ENCODE results near the gene PIF1. TPM values are rescaled to one million over a fixed set of nuclear protein-coding genes. Genes with fewer than 3 reads are reported as not detected.

The PIF1 gene
- total RNA-seq, 1 experiment from 2014 or later = 74.4 TPM

GRCh38 chr15:64857421-64857820 is 32.0 kb upstream of the PIF1 start:
- Histone ChIP-seq H2BK20ac (ENCODE audit: low read depth, low read length, poor library complexity, severe bottlenecking) (no peak overlapping the region), H3T11ph (ENCODE audit: low read length) (no peak overlapping the region), H3K23ac (ENCODE audit: insufficient read length, low read depth, low read length) (no peak overlapping the region), H2AK5ac (ENCODE audit: insufficient read length, low read length) (no peak overlapping the region), H2BK5ac (ENCODE audit: insufficient read length, low read length) (no peak overlapping the region), H3K56ac (ENCODE audit: insufficient read length, low read depth, low read length) (no peak overlapping the region), H3K4ac (ENCODE audit: low read depth, low read length) (no peak overlapping the region), H3K18ac (ENCODE audit: insufficient read length, low read depth, low read length) (no peak overlapping the region), H2BK15ac (ENCODE audit: low read depth, low read length) (no peak overlapping the region), H2BK120ac (ENCODE audit: low read depth, low read length, poor library complexity, severe bottlenecking) (no peak overlapping the region), H3K9me3 (ENCODE audit: control insufficient read depth, low read depth, low read length) (no peaks in the 10 kb centered on the region), H3K79me2 (ENCODE audit: insufficient read depth, low read length) (no peaks in the 10 kb centered on the region; the same call in 1 of the 2 replicates), H2BK12ac (ENCODE audit: insufficient read length, low read depth, low read length) (no peak overlapping the region), H3K79me1 (ENCODE audit: insufficient read depth, low read depth, low read length, poor library complexity, severe bottlenecking) (no peaks in the 10 kb centered on the region), H3K27me3 (ENCODE audit: insufficient read depth, low read length) (no peaks in the 10 kb centered on the region), H3K9ac (ENCODE audit: extremely low read depth, insufficient read length, low read length) (no peak overlapping the region), H3K4me1 (ENCODE audit: insufficient read depth, low read length) (peaks cover 7% of the 10 kb centered on the region; the same call in 1 of the 2 replicates), H2AFZ (ENCODE audit: low read length) (no peak overlapping the region), H3K27ac (ENCODE audit: insufficient read length, low read depth, low read length) (no peak overlapping the region), H4K8ac (replicated peaks; ENCODE audit: insufficient read length, low read depth, low read length) (no peak overlapping the region), H3K23me2 (ENCODE audit: insufficient read length, low read depth, low read length, poor library complexity, severe bottlenecking) (no peaks in the 10 kb centered on the region), H4K91ac (ENCODE audit: insufficient read length, low read depth, low read length) (no peak overlapping the region), H4K5ac (ENCODE audit: insufficient read length, low read depth, low read length) (no peak overlapping the region), H3K4me2 (ENCODE audit: insufficient read depth, insufficient read length, low read length) (no peak overlapping the region), H4K20me1 (ENCODE audit: control insufficient read depth, insufficient read depth, insufficient read length) (peaks cover 2% of the 10 kb centered on the region), H3K14ac (ENCODE audit: insufficient read depth, low read length) (no peak overlapping the region)
- no peak for TF ChIP-seq CTCF (conservative IDR thresholded peaks at IDR 0.05)
- peak; percentile 17 for DNase-seq
- Mint-ChIP-seq H3K27ac (peak overlapping the region; percentile 44 to 93 (median 89); a peak in 4 of 7 replicates), H3K4me1 (peaks cover 38 to 46% of the 10 kb centered on the region in 2 experiments), H3K27me3 (ENCODE audit: low read depth) (no peaks in the 10 kb centered on the region), H3K36me3 (ENCODE audit: insufficient read depth in 1 of 3, low read depth in 3 of 3) (peaks cover 24 to 75% (median 43%) of the 10 kb centered on the region in 3 experiments), H3K9me3 (no peaks in the 10 kb centered on the region), H3K4me3 (no peak overlapping the region)
- WGBS (ENCODE audit: extremely low coverage, insufficient read length, low lambda C conversion rate) = no CpG with 5 or more reads among the region's 4 CpGs

All from H9 (cell line).